Calu3 (cell line): ENCODE data around the gene TMEM43. TPM values are rescaled to one million over a fixed set of nuclear protein-coding genes. Genes with fewer than 3 reads are reported as not detected.

Experiments
- BruUV-seq: library from RNA; stranded (reverse); fragments of 400-500 nt; replicated peaks from 2 replicates; lab custom pipeline; 2021; lab: Mats Ljungman, UMichigan
- CTCF ChIA-PET: fragments of 300-600 bp; sonication (Branson Sonifier 250); formaldehyde crosslinking; loops from one replicate; lab custom pipeline; 2022; ENCODE audit warnings: antibody characterized with exemption; lab: Charles Lee
- DNase-seq: peaks from one replicate; pipeline ENCODE4 v3.0.0; 2022
- H3K27ac Mint-ChIP-seq: one replicate; pipeline ENCODE4 v1.8.0; 2022; ENCODE audit warnings: mixed read lengths; ENCODE audit not compliant: unreplicated experiment
- H3K27me3 Mint-ChIP-seq: one replicate; pipeline ENCODE4 v1.8.0; 2022; ENCODE audit warnings: mixed read lengths; ENCODE audit not compliant: unreplicated experiment
- H3K36me3 Mint-ChIP-seq: one replicate; pipeline ENCODE4 v1.8.0; 2022; ENCODE audit warnings: mild to moderate bottlenecking, moderate library complexity, mixed read lengths; ENCODE audit not compliant: insufficient read depth, unreplicated experiment
- H3K4me1 Mint-ChIP-seq: one replicate; pipeline ENCODE4 v1.8.0; 2022; ENCODE audit warnings: mild to moderate bottlenecking, low read depth, mixed read lengths; ENCODE audit not compliant: unreplicated experiment
- H3K4me3 Mint-ChIP-seq: one replicate; pipeline ENCODE4 v1.8.0; 2022; ENCODE audit warnings: mild to moderate bottlenecking, low read depth, moderate library complexity, mixed read lengths; ENCODE audit not compliant: unreplicated experiment
- H3K9me3 Mint-ChIP-seq: one replicate; pipeline ENCODE4 v1.8.0; 2022; ENCODE audit warnings: low read depth, mixed read lengths; ENCODE audit not compliant: unreplicated experiment
- CTCF ChIP-seq: fragments of 200-600 bp; IDR thresholded peaks from one replicate; pipeline ENCODE4 v1.8.0; 2022; ENCODE audit warnings: antibody characterized with exemption; ENCODE audit not compliant: unreplicated experiment
- intact Hi-C: fragments of 100-400 bp; cut with micrococcal nuclease; formaldehyde crosslinking; loops from one replicate; pipeline ENCODE4 v1.10.0; 2022; ENCODE audit not compliant: unreplicated experiment
- total RNA-seq: library from RNA; stranded (reverse); gene quantifications from 2 replicates; pipeline ENCODE4 v1.2.3, GENCODE V29; 2022

The TMEM43 gene
- total RNA-seq, 1 experiment from 2014 or later, result 56.2 TPM

- Mint-ChIP-seq H3K4me3 (no peak overlapping the region), H3K27ac (no peak overlapping the region), H3K9me3 (no peaks in the 10 kb centered on the region), H3K36me3 (peaks cover 51% of the 10 kb centered on the region), H3K27me3 (no peaks in the 10 kb centered on the region), H3K4me1 (no peaks in the 10 kb centered on the region)
- no TSS peak for BruUV-seq
- intact Hi-C loops, result no loop called here
- CTCF ChIA-PET, result no interaction called here
- TF ChIP-seq CTCF, result no peak
- peak; percentile 33 for DNase-seq
These were observed 12.2 kb downstream of the TMEM43 start for GRCh38 chr3:14137004-14137403.

GRCh38 chr3:14137445-14137844 lies 12.6 kb downstream of the TMEM43 start:
- intact Hi-C loops, result no loop called here
- no peak for DNase-seq
- Mint-ChIP-seq H3K27me3 (no peaks in the 10 kb centered on the region), H3K4me3 (no peak overlapping the region), H3K4me1 (no peaks in the 10 kb centered on the region), H3K9me3 (no peaks in the 10 kb centered on the region), H3K36me3 (peaks cover 46% of the 10 kb centered on the region), H3K27ac (no peak overlapping the region)
- TF ChIP-seq CTCF, result no peak
- CTCF ChIA-PET, result no interaction called here
- no TSS peak for BruUV-seq

GRCh38 chr3:14138109-14138877 lies 13.4 kb downstream of the TMEM43 start:
- CTCF ChIA-PET, result no interaction called here
- intact Hi-C loops, result no loop called here

GRCh38 chr3:14138878-14139655 lies 14.2 kb downstream of the TMEM43 start:
- no peaks in the 10 kb centered on the region for H3K9me3 Mint-ChIP-seq
- intact Hi-C loops, result no loop called here
- H3K36me3 Mint-ChIP-seq, result peaks cover 44% of the 10 kb centered on the region
- H3K4me3 Mint-ChIP-seq, result no peak overlapping the region
- BruUV-seq, result no TSS peak
- no peak for DNase-seq
- peaks cover 2% of the 10 kb centered on the region for H3K4me1 Mint-ChIP-seq
- no peak overlapping the region for H3K27ac Mint-ChIP-seq
- H3K27me3 Mint-ChIP-seq, result no peaks in the 10 kb centered on the region
- TF ChIP-seq CTCF, result no peak
- CTCF ChIA-PET, result no interaction called here

More at GRCh38 chr3:14138109-14138877, 13.4 kb downstream of the TMEM43 start:
- TF ChIP-seq CTCF, result no peak
- Mint-ChIP-seq H3K4me1 (no peaks in the 10 kb centered on the region), H3K27me3 (no peaks in the 10 kb centered on the region), H3K4me3 (no peak overlapping the region), H3K36me3 (peaks cover 45% of the 10 kb centered on the region), H3K27ac (no peak overlapping the region), H3K9me3 (no peaks in the 10 kb centered on the region)
- no peak for DNase-seq
- BruUV-seq, result no TSS peak
